DOHH2 (cell line): ENCODE measurements around the gene ALG2.

Source experiments
- H3F3A ChIP-seq: fragments of 200-600 bp; sonication (generic), shearing (Covaris generic); 2 replicates; pipeline ENCODE4 v1.6.0; 2016; ENCODE audit warnings: antibody characterized with exemption, mild to moderate bottlenecking; ENCODE audit not compliant: control insufficient read depth, insufficient read depth
- H3K27ac ChIP-seq: fragments of 200-600 bp; sonication (generic); 2 replicates; pipeline ENCODE4 v1.5.1; 2014; ENCODE audit warnings: low read depth, mild to moderate bottlenecking, low read length, moderate library complexity
- H3K27me3 ChIP-seq: fragments of 200-600 bp; sonication (generic); 2 replicates; pipeline ENCODE4 v1.6.1; 2014; ENCODE audit warnings: mild to moderate bottlenecking, low read length, mixed read lengths; ENCODE audit not compliant: control insufficient read depth
- H3K36me3 ChIP-seq: fragments of 200-600 bp; sonication (generic); 2 replicates; pipeline ENCODE4 v1.6.1; 2014; ENCODE audit warnings: mild to moderate bottlenecking, low read length, moderate library complexity, mixed read lengths; ENCODE audit not compliant: control insufficient read depth
- H3K4me1 ChIP-seq: fragments of 200-600 bp; sonication (generic); 2 replicates; pipeline ENCODE4 v1.6.1; 2014; ENCODE audit warnings: mild to moderate bottlenecking, low read length, mixed read lengths; ENCODE audit not compliant: control insufficient read depth
- H3K4me2 ChIP-seq: fragments of 200-600 bp; sonication (generic); 2 replicates; pipeline ENCODE4 v1.6.0; 2014; ENCODE audit warnings: mild to moderate bottlenecking, low read length, moderate library complexity
- H3K4me3 ChIP-seq: fragments of 200-600 bp; sonication (generic); 2 replicates; pipeline ENCODE4 v1.5.1; 2014; ENCODE audit warnings: mild to moderate bottlenecking, low read length, mixed read lengths
- H3K79me2 ChIP-seq: fragments of 200-600 bp; sonication (generic); 2 replicates; pipeline ENCODE4 v1.6.1; 2014; ENCODE audit warnings: mild to moderate bottlenecking, low read length, mixed read lengths; ENCODE audit not compliant: control insufficient read depth
- H3K9me2 ChIP-seq: fragments of 200-600 bp; sonication (generic); replicated peaks from 2 replicates; pipeline ENCODE4 v1.6.1; 2014; ENCODE audit warnings: mild to moderate bottlenecking, low read length, mixed read lengths; ENCODE audit not compliant: control insufficient read depth
- H3K9me3 ChIP-seq: fragments of 200-600 bp; sonication (generic); 2 replicates; pipeline ENCODE4 v1.6.1; 2014; ENCODE audit warnings: antibody characterized with exemption, low read length, mixed read lengths; ENCODE audit not compliant: control insufficient read depth, insufficient read depth
- H4K20me1 ChIP-seq: fragments of 200-600 bp; sonication (generic); 2 replicates; pipeline ENCODE4 v1.6.0; 2014; ENCODE audit warnings: low read depth, mild to moderate bottlenecking, antibody characterized with exemption, low read length, moderate library complexity; ENCODE audit not compliant: control insufficient read depth, insufficient read depth
- CTCF ChIP-seq: fragments of 200-600 bp; sonication (generic); IDR thresholded peaks from one replicate; pipeline ENCODE4 v1.5.1; 2014; ENCODE audit warnings: antibody characterized with exemption, mild to moderate bottlenecking, low read depth, low read length; ENCODE audit not compliant: poor library complexity, severe bottlenecking
- EZH2phosphoT487 ChIP-seq: fragments of 200-600 bp; sonication (generic); IDR thresholded peaks from 2 replicates; pipeline ENCODE4 v1.6.1; 2017; ENCODE audit warnings: borderline replicate concordance, mild to moderate bottlenecking, antibody characterized with exemption, low read length, moderate library complexity, mixed read lengths

Gene ALG2

DNA sequence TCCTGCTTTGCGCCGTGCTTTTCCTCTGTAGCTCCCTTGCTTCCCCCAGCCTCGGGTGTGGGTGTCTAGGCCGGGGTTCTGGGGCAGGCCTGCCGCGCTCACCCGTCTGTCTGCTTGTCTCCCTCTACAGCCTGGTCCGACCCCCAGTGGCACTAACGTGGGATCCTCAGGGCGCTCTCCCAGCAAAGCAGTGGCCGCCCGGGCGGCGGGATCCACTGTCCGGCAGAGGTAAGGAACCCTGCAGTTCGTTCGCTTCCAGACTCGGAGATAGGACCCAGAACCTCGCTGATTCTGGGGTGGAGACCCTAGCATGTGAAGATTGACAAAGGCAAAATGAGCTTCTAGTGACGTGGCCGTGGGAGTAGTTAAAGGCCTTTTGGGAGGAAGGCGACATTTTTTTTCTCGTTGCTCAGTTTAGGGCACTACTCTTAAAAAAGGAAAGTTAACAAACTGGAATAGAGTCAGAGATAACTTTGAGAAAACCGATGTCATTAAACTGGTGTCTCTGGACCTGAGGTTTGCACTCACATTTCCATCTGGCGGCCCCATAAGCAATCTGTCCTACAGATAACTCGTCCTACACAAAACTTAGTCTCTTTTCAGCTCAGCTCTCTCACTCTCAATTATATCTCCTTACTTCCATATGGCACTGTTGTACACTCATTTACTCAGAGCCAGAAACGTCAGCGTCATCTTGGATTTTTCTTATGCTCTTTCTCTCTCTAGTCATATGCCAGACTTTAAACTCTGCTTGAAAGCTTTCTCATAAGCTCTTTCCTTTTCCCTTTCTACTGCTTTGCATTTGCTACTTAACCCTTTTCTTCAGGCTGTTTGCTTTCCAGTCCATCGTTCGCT, 901 bp upstream of the ALG2 start:
- TF ChIP-seq CTCF (peak; percentile 15), EZH2phosphoT487 (no peak)
- Histone ChIP-seq H3K27me3 (no peaks in the 10 kb centered on the region), H3K9me2 (no peaks in the 10 kb centered on the region), H3K79me2 (peaks cover 89% of the 10 kb centered on the region), H3F3A (no peaks in the 10 kb centered on the region), H3K4me2 (peak overlapping the region; percentile 92), H3K36me3 (peaks cover 65% of the 10 kb centered on the region), H3K27ac (peak overlapping the region; percentile 75), H3K4me3 (peak overlapping the region; percentile 92), H3K9me3 (no peaks in the 10 kb centered on the region), H4K20me1 (peaks cover 11% of the 10 kb centered on the region; the same call in 1 of the 2 replicates), H3K4me1 (peaks cover 33% of the 10 kb centered on the region)

- TF ChIP-seq CTCF = no peak
- TF ChIP-seq EZH2phosphoT487 = no peak
- peak overlapping the region; percentile 75 for H3K27ac ChIP-seq
- no peaks in the 10 kb centered on the region for H3K9me3 ChIP-seq
- H3K9me2 ChIP-seq = no peaks in the 10 kb centered on the region
- peak overlapping the region; percentile 92 for H3K4me2 ChIP-seq
- peaks cover 97% of the 10 kb centered on the region for H3K79me2 ChIP-seq
- no peaks in the 10 kb centered on the region for H3K27me3 ChIP-seq
- no peaks in the 10 kb centered on the region for H3F3A ChIP-seq
- H4K20me1 ChIP-seq = peaks cover 11% of the 10 kb centered on the region; the same call in 1 of the 2 replicates
- peak overlapping the region; percentile 92 for H3K4me3 ChIP-seq
- H3K4me1 ChIP-seq = peaks cover 33% of the 10 kb centered on the region
- peaks cover 67% of the 10 kb centered on the region for H3K36me3 ChIP-seq
These were observed 499 bp downstream of the ALG2 start for GRCh38 chr9:99221266-99221620.

GRCh38 chr9:99220011-99220410, 1.7 kb downstream of the ALG2 start:
- Histone ChIP-seq H3K27me3 (no peaks in the 10 kb centered on the region), H3K36me3 (peaks cover 66% of the 10 kb centered on the region), H3K9me2 (no peaks in the 10 kb centered on the region), H3K4me1 (peaks cover 33% of the 10 kb centered on the region), H3K79me2 (peaks cover 96% of the 10 kb centered on the region), H3K4me3 (peak overlapping the region; percentile 11), H4K20me1 (peaks cover 11% of the 10 kb centered on the region; the same call in 1 of the 2 replicates), H3F3A (no peaks in the 10 kb centered on the region), H3K27ac (no peak overlapping the region), H3K4me2 (peak overlapping the region; percentile 92), H3K9me3 (no peaks in the 10 kb centered on the region)
- TF ChIP-seq CTCF (no peak), EZH2phosphoT487 (no peak)
